SJCRH30 (cell line): ENCODE data around the gene SLC44A4. TPM values are rescaled to one million over a fixed set of nuclear protein-coding genes. Genes with fewer than 3 reads are reported as not detected.
"Not testable (repeated sequence)": the region's sequence is repeated elsewhere in the genome, so short reads cannot be mapped to it uniquely, and the experiment has no call there.

Experiments used
- DNase-seq, 2 experiments: peaks; one replicate each; pipeline ENCODE4 v3.0.0-alpha.2; 2015 to 2020
- H3K27ac ChIP-seq: fragments of 250-450 bp; sonication (Bioruptor Pico); 2 replicates; pipeline ENCODE4 v1.5.1; 2020; ENCODE audit warnings: mild to moderate bottlenecking, moderate library complexity
- H3K27me3 ChIP-seq: fragments of 250-450 bp; sonication (Bioruptor Pico); 2 replicates; pipeline ENCODE4 v1.5.1; 2020; ENCODE audit warnings: mild to moderate bottlenecking, moderate library complexity
- H3K36me3 ChIP-seq: fragments of 250-450 bp; sonication (Bioruptor Pico); 2 replicates; pipeline ENCODE4 v1.5.1; 2020; ENCODE audit warnings: mild to moderate bottlenecking, moderate library complexity
- H3K4me1 ChIP-seq: fragments of 250-450 bp; sonication (Bioruptor Pico); 2 replicates; pipeline ENCODE4 v1.5.1; 2020; ENCODE audit warnings: mild to moderate bottlenecking, moderate library complexity
- H3K4me3 ChIP-seq: fragments of 250-450 bp; sonication (Bioruptor Pico); 2 replicates; pipeline ENCODE4 v1.5.1; 2020; ENCODE audit warnings: mild to moderate bottlenecking, moderate library complexity
- H3K9me3 ChIP-seq: fragments of 250-450 bp; sonication (Bioruptor Pico); replicated peaks from 2 replicates; pipeline ENCODE4 v1.5.1; 2020; ENCODE audit warnings: mild to moderate bottlenecking, moderate library complexity
- total RNA-seq: library from RNA; depleted of rRNA; stranded (reverse); fragments of >200 nt; shearing (Covaris generic); gene quantifications from 2 replicates; pipeline ENCODE4 v1.2.3, GENCODE V29; 2014

The SLC44A4 gene
- total RNA-seq, 1 experiment from 2014 or later, result 0.12 TPM

- not testable (repeated sequence) for H3K27ac ChIP-seq, H3K36me3 ChIP-seq, H3K27me3 ChIP-seq, H3K9me3 ChIP-seq, H3K4me3 ChIP-seq, DNase-seq, H3K4me1 ChIP-seq
These were observed 55.1 kb downstream of the SLC44A4 start for GRCh38 chr6:31823592-31824196.

DNA sequence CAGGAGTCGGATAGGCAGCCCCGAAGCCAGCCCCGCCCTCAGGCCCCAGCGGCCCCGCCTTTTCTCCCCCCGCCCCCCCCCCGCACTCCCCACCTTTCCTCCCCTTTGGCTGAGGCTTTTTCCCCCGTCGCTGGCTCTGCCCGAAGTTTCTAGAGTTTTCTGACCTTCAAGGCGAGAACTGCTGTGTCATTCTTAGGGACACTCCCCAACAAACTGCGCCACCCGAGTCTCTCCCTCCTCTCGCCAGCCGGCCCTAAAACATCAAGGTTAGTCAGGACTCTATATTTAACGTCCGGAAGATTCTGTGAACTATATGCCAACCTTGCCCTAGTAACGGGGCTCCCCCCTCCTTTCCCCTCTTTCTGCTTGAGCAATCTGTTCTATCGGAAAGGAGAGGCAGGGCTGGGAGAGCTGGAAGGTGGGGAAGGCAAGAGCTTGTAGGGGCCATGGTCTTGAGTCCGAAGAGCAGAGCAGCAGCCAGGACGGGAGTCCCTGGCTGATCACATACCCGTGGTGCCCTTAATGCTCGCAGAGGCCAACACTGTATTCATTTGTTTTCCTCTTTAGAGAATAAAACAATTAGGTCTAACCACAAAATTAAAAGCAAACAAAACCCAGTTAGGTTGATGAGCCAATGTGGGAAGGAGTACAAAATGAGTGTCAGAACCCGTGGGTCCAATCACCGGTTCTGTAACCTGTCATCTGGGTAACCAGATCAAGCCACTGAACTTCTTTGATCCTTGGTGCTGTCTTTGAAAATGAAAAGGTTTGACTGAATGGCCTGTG is 56.6 kb downstream of the SLC44A4 start:
- Histone ChIP-seq H3K36me3 (no peaks in the 10 kb centered on the region), H3K4me1 (0 out of 2 replicates have a peak, but pooled peaks cover 4% of the 10 kb centered on the region), H3K4me3 (peak overlapping the region; percentile 68), H3K9me3 (no peaks in the 10 kb centered on the region), H3K27ac (peak overlapping the region; percentile 54; the same call in 1 of the 2 replicates), H3K27me3 (no peaks in the 10 kb centered on the region)
- DNase-seq, result peak; percentile 41 to 69

DNA sequence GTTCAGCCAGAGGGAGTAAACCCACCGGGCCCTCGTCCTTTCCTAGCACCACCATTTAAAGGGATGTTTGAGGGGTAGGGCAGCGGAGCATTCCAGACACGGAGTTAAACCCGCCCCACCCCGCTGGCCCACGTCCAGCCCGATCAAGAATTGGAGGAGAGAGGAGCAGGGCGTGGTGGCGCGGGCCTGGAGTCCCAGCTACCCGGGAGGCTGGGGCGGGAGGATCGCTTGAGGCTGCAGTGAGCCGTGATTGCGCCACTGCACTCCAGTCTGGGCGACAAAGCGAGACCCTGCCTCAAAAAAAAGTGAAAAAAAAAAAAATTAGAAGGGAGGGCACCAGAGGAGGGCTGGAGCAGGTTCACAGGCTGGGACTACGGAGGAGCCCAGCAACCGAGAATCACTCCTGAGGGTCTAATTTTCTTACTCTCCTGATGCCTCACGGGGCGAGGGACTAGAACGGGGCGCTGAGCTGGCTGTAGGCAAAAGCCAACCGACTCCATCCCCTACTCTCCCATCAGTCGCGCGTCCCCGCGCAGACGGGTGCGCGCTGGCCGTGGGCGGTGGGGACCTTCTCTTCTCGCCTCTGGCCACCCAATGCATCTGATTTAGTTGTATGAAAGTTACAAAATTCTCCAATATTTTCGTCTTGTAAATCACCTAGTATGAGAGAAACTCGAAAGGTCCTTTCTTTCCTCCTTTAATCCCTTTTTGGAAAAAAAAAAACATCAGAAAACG is 57.3 kb downstream of the SLC44A4 start:
- peak; percentile 63 to 76 for DNase-seq
- no peaks in the 10 kb centered on the region for H3K27me3 ChIP-seq
- peak overlapping the region; percentile 53; the same call in 1 of the 2 replicates for H3K27ac ChIP-seq
- H3K9me3 ChIP-seq, result no peaks in the 10 kb centered on the region
- H3K4me1 ChIP-seq, result 0 out of 2 replicates have a peak, but pooled peaks cover 4% of the 10 kb centered on the region
- H3K4me3 ChIP-seq, result peak overlapping the region; percentile 68
- no peaks in the 10 kb centered on the region for H3K36me3 ChIP-seq

GRCh38 chr6:31820399-31820798 is 58.4 kb downstream of the SLC44A4 start:
- H3K27ac ChIP-seq, H3K27me3 ChIP-seq, H3K4me1 ChIP-seq, H3K4me3 ChIP-seq, H3K9me3 ChIP-seq, DNase-seq, H3K36me3 ChIP-seq: not testable (repeated sequence)

- H3K9me3 ChIP-seq, result no peaks in the 10 kb centered on the region
- H3K36me3 ChIP-seq, result no peaks in the 10 kb centered on the region
- H3K27me3 ChIP-seq, result no peaks in the 10 kb centered on the region
These were observed 58.9 kb downstream of the SLC44A4 start for GRCh38 chr6:31819871-31820299.

GRCh38 chr6:31817929-31818511 is 60.8 kb downstream of the SLC44A4 start:
- not testable (repeated sequence) for H3K4me3 ChIP-seq, H3K27ac ChIP-seq, H3K36me3 ChIP-seq

More at GRCh38 chr6:31819871-31820299, 58.9 kb downstream of the SLC44A4 start:
- DNase-seq, result no peak
- 0 out of 2 replicates have a peak, but pooled peaks cover 4% of the 10 kb centered on the region for H3K4me1 ChIP-seq
- no peak overlapping the region for H3K27ac ChIP-seq
- H3K4me3 ChIP-seq, result no peak overlapping the region

GRCh38 chr6:31817133-31817928 is 61.5 kb downstream of the SLC44A4 start:
- H3K27ac ChIP-seq, H3K4me3 ChIP-seq, H3K4me1 ChIP-seq, H3K9me3 ChIP-seq, H3K27me3 ChIP-seq, DNase-seq, H3K36me3 ChIP-seq: not testable (repeated sequence)

More at GRCh38 chr6:31817929-31818511, 60.8 kb downstream of the SLC44A4 start:
- H3K27me3 ChIP-seq, H3K9me3 ChIP-seq, DNase-seq, H3K4me1 ChIP-seq: not testable (repeated sequence)

DNA sequence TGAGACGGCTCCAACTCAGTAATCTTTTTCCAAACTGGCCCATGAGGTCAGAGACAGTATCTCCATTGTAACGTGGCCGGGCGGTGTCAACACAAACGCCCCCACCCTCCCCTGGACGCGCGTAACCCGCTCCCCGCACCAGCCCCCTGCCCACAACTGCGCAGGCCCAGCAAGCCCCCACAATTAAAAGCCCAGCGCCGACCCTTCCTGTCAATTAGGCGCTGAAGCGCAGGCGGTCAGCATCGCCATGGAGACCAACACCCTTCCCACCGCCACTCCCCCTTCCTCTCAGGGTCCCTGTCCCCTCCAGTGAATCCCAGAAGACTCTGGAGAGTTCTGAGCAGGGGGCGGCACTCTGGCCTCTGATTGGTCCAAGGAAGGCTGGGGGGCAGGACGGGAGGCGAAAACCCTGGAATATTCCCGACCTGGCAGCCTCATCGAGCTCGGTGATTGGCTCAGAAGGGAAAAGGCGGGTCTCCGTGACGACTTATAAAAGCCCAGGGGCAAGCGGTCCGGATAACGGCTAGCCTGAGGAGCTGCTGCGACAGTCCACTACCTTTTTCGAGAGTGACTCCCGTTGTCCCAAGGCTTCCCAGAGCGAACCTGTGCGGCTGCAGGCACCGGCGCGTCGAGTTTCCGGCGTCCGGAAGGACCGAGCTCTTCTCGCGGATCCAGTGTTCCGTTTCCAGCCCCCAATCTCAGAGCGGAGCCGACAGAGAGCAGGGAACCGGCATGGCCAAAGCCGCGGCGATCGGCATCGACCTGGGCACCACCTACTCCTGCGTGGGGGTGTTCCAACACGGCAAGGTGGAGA is 63.6 kb downstream of the SLC44A4 start, which contains the start of the genes HSPA1A and HSPA1L:
HSPA1A (plus strand) TSS at position 519 of the 814 bp plus-strand sequence; CDS start at position 733, 214 bp downstream.
HSPA1L (minus strand) TSS at position 259 of the 814 bp plus-strand sequence. CDS start 3,311 bp downstream, outside the sequence.
- no peaks in the 10 kb centered on the region for H3K27me3 ChIP-seq
- no peak for DNase-seq
- no peaks in the 10 kb centered on the region for H3K9me3 ChIP-seq
- no peaks in the 10 kb centered on the region for H3K4me1 ChIP-seq
- H3K36me3 ChIP-seq, result no peaks in the 10 kb centered on the region
- H3K4me3 ChIP-seq, result no peak within 1 kb of the TSS
- H3K27ac ChIP-seq, result no peak within 1 kb of the TSS

GRCh38 chr6:31814677-31815024 is 64.1 kb downstream of the SLC44A4 start:
- Histone ChIP-seq H3K27ac (no peak overlapping the region), H3K36me3 (no peaks in the 10 kb centered on the region), H3K4me3 (no peak overlapping the region), H3K27me3 (no peaks in the 10 kb centered on the region), H3K9me3 (no peaks in the 10 kb centered on the region), H3K4me1 (no peaks in the 10 kb centered on the region)
- no peak for DNase-seq

- no peak overlapping the region for H3K27ac ChIP-seq
- no peaks in the 10 kb centered on the region for H3K9me3 ChIP-seq
- H3K4me1 ChIP-seq, result no peaks in the 10 kb centered on the region
- H3K27me3 ChIP-seq, result no peaks in the 10 kb centered on the region
- H3K36me3 ChIP-seq, result no peaks in the 10 kb centered on the region
- no peak overlapping the region for H3K4me3 ChIP-seq
- no peak for DNase-seq
These were observed 65.3 kb downstream of the SLC44A4 start for GRCh38 chr6:31813465-31813849.
